Daoy (cell line): ENCODE results near the gene CCDC9B. TPM values are rescaled to one million over a fixed set of nuclear protein-coding genes. Genes with fewer than 3 reads are reported as not detected.

Source experiments
- DNase-seq: peaks from one replicate; pipeline ENCODE4 v3.0.0-alpha.2; 2015; ENCODE audit warnings: low read depth
- total RNA-seq: library from RNA; depleted of rRNA; stranded (reverse); fragments of >200 nt; shearing (Covaris generic); gene quantifications from 2 replicates; pipeline ENCODE4 v1.2.3, GENCODE V29; 2014; rRNA removed

Gene CCDC9B
- total RNA-seq: 5.4 and 6.1 TPM in 2 replicates

- peak; percentile 89 for DNase-seq
Measured at GRCh38 chr15:40340740-40341400, at the start of gene CCDC9B. CCDC9B (minus strand) TSS chr15:40340939; CDS start chr15:40340819, 120 bp downstream.

GRCh38 chr15:40389824-40390595 is 49.3 kb upstream of the CCDC9B start:
- no peak for DNase-seq

- no peak for DNase-seq
Measured at GRCh38 chr15:40388941-40389823, 48.4 kb upstream of the CCDC9B start.

- DNase-seq: no peak
Measured at GRCh38 chr15:40386480-40386879, 45.7 kb upstream of the CCDC9B start.

- DNase-seq: peak; percentile 90
Measured at GRCh38 chr15:40382580-40383456, 42.1 kb upstream of the CCDC9B start, which contains the start of gene KNSTRN. KNSTRN (plus strand) TSS chr15:40382721; CDS start chr15:40382836, 115 bp downstream.

GRCh38 chr15:40381818-40382529 is 41.2 kb upstream of the CCDC9B start:
- no peak for DNase-seq

- DNase-seq: no peak
Measured at GRCh38 chr15:40380636-40381035, 39.9 kb upstream of the CCDC9B start.

- peak; percentile 89 for DNase-seq
Measured at GRCh38 chr15:40379853-40380252, 39.1 kb upstream of the CCDC9B start.

GRCh38 chr15:40379374-40379773 is 38.6 kb upstream of the CCDC9B start:
- no peak for DNase-seq

- no peak for DNase-seq
Measured at GRCh38 chr15:40377606-40378005, 36.9 kb upstream of the CCDC9B start.

- DNase-seq: no peak
Measured at GRCh38 chr15:40372981-40373380, 32.2 kb upstream of the CCDC9B start.

- no peak for DNase-seq
Measured at GRCh38 chr15:40369971-40370370, 29.2 kb upstream of the CCDC9B start.

GRCh38 chr15:40369474-40369869 is 28.7 kb upstream of the CCDC9B start:
- DNase-seq: no peak

GRCh38 chr15:40368719-40369473 is 28.2 kb upstream of the CCDC9B start:
- no peak for DNase-seq

- peak; percentile 93 for DNase-seq
Measured at GRCh38 chr15:40367686-40368611, 27.2 kb upstream of the CCDC9B start.

- DNase-seq: no peak
Measured at GRCh38 chr15:40367371-40367685, 26.6 kb upstream of the CCDC9B start.

- no peak for DNase-seq
Measured at GRCh38 chr15:40366457-40367370, 26.0 kb upstream of the CCDC9B start.
